PC-3 (cell line): ENCODE results near the gene NR5A1.

Experiments
- EZH2 ChIP-seq: fragments of 300-600 bp; sonication (generic); IDR thresholded peaks from one replicate; pipeline ENCODE4 v1.6.1; 2017; ENCODE audit warnings: antibody characterized with exemption, mild to moderate bottlenecking, low read length; ENCODE audit not compliant: unreplicated experiment
- EZH2phosphoT487 ChIP-seq: fragments of 300-600 bp; sonication (generic); IDR thresholded peaks from 2 replicates; pipeline ENCODE4 v1.6.1; 2018; ENCODE audit warnings: mild to moderate bottlenecking, antibody characterized with exemption, low read length, borderline replicate concordance
- TF ChIP-seq, protein P1 (sequence below): fragments of 300-600 bp; sonication (generic); conservative IDR thresholded peaks from 2 replicates; pipeline ENCODE4 v1.5.1; 2017; ENCODE audit warnings: antibody characterized with exemption, low read depth, mild to moderate bottlenecking, low read length

GRCh38 chr9:124452326-124452725 is 54.9 kb downstream of the NR5A1 start:
- TF ChIP-seq, protein P1, sequence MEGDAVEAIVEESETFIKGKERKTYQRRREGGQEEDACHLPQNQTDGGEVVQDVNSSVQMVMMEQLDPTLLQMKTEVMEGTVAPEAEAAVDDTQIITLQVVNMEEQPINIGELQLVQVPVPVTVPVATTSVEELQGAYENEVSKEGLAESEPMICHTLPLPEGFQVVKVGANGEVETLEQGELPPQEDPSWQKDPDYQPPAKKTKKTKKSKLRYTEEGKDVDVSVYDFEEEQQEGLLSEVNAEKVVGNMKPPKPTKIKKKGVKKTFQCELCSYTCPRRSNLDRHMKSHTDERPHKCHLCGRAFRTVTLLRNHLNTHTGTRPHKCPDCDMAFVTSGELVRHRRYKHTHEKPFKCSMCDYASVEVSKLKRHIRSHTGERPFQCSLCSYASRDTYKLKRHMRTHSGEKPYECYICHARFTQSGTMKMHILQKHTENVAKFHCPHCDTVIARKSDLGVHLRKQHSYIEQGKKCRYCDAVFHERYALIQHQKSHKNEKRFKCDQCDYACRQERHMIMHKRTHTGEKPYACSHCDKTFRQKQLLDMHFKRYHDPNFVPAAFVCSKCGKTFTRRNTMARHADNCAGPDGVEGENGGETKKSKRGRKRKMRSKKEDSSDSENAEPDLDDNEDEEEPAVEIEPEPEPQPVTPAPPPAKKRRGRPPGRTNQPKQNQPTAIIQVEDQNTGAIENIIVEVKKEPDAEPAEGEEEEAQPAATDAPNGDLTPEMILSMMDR, result no peak
- TF ChIP-seq EZH2 (no peak), EZH2phosphoT487 (no peak)
